ENCODE data around the gene TMPRSS11B.

GRCh38 chr4:68245594-68245993 is at the start of gene TMPRSS11B:
- TF ChIP-seq CTCF (IDR thresholded peaks at IDR 0.05; ENCODE audit: low read length): no peak
- TF ChIP-seq EZH2 (optimal IDR thresholded peaks at IDR 0.05; ENCODE audit: low read depth, low read length): no peak

Measured in MM.1S (cell line).